ENCODE data around the gene UGT2A3. TPM values are rescaled to one million over a fixed set of nuclear protein-coding genes. Genes with fewer than 3 reads are reported as not detected.
"Not testable (repeated sequence)": the region's sequence is repeated elsewhere in the genome, so short reads cannot be mapped to it uniquely, and the experiment has no call there.

The UGT2A3 gene
- polyA plus RNA-seq, 1 donor from 2014 or later: not detected

- Mint-ChIP-seq H3K36me3 (no peaks in the 10 kb centered on the region), H3K27ac (no peak overlapping the region), H3K27me3 (no peaks in the 10 kb centered on the region), H3K4me1 (no peaks in the 10 kb centered on the region), H3K9me3 (peaks cover 0 to 2% (median 0%) of the 10 kb centered on the region in 3 donors), H3K4me3 (no peak overlapping the region)
These were observed 2.6 kb downstream of the UGT2A3 start for GRCh38 chr4:68948985-68949384.

DNA sequence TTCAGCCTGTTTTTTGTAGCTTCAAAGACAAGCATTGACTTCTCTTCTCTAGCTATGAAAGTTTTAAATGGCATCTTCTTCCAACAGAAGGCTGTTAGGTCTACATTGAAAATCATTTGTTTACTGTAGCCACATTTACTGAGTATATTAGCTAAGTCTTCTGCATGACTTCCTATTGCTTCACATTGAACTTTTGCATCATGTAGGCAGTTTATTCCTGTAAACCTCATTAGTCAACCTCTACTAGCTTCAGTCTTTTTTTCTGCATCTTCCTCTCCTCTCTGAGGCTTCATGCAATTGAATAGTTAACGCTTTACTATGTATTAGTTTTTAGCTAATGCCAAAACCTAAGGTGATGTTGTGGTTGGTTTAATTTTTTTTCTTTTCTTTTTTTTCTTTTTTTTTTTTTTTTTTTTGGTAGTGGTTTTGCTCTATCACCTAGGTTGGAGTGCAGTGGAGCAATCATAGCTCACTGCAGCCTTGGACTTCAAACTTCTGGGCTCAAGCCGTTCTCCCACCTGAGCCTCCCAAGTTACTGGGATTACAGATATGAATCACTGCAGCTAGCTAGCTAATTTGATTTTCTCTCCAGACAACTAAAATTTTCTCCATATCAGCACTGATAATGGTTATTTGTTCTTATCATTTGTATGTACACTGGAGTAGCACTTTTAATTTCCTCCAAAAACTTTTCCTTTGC, 3.4 kb downstream of the UGT2A3 start:
- Mint-ChIP-seq H3K4me3 (no peak overlapping the region), H3K27ac (no peak overlapping the region)

GRCh38 chr4:68929076-68929737, 22.4 kb downstream of the UGT2A3 start:
- no peaks in the 10 kb centered on the region for H3K36me3 Mint-ChIP-seq
- no peaks in the 10 kb centered on the region for H3K27me3 Mint-ChIP-seq
- peaks cover 0 to 17% (median 2%) of the 10 kb centered on the region in 3 donors for H3K9me3 Mint-ChIP-seq
- H3K4me1 Mint-ChIP-seq: no peaks in the 10 kb centered on the region
- H3K27ac Mint-ChIP-seq: no peak overlapping the region
- no peak overlapping the region for H3K4me3 Mint-ChIP-seq

More for the DNA sequence above, 3.4 kb downstream of the UGT2A3 start:
- H3K36me3 Mint-ChIP-seq: no peaks in the 10 kb centered on the region
- H3K27me3 Mint-ChIP-seq: no peaks in the 10 kb centered on the region
- no peaks in the 10 kb centered on the region for H3K4me1 Mint-ChIP-seq
- peaks cover 0 to 2% (median 0%) of the 10 kb centered on the region in 3 donors for H3K9me3 Mint-ChIP-seq

DNA sequence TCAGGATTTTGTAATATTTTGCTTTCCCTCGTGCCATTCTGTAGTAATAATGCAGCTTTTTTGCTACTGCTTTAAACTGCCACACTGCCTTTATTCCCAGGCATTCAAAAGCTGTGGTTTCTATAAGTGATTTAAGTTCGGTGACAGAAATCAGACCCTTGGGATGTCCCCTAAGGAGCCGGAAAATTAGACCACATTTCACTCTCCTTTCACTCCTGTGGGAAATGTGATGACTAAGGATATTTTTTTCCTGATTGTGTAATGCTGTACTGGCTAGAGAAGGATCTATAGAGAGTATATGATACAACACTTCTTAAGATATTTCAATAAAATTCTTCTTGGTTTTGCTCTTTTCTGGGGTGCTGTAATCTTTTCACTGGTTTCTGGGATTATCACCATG, 24.4 kb downstream of the UGT2A3 start:
- H3K27ac Mint-ChIP-seq: no peak overlapping the region
- no peaks in the 10 kb centered on the region for H3K4me1 Mint-ChIP-seq
- peaks cover 0 to 21% (median 2%) of the 10 kb centered on the region in 3 donors for H3K9me3 Mint-ChIP-seq
- no peaks in the 10 kb centered on the region for H3K27me3 Mint-ChIP-seq
- no peaks in the 10 kb centered on the region for H3K36me3 Mint-ChIP-seq
- H3K4me3 Mint-ChIP-seq: no peak overlapping the region

- peaks cover 0 to 30% (median 4%) of the 10 kb centered on the region in 3 donors for H3K9me3 Mint-ChIP-seq
- H3K4me3 Mint-ChIP-seq: peak overlapping the region in 1 of 4 donors; percentile 6
- not testable (repeated sequence) for H3K4me1 Mint-ChIP-seq
These were observed 29.4 kb downstream of the UGT2A3 start for GRCh38 chr4:68922202-68922601.

GRCh38 chr4:68921051-68921450, 30.6 kb downstream of the UGT2A3 start:
- H3K27me3 Mint-ChIP-seq: no peaks in the 10 kb centered on the region
- H3K4me1 Mint-ChIP-seq: no peaks in the 10 kb centered on the region
- peaks cover 0 to 22% (median 1%) of the 10 kb centered on the region in 3 donors for H3K9me3 Mint-ChIP-seq
- no peak overlapping the region for H3K4me3 Mint-ChIP-seq
- no peaks in the 10 kb centered on the region for H3K36me3 Mint-ChIP-seq
- H3K27ac Mint-ChIP-seq: no peak overlapping the region

More at GRCh38 chr4:68922202-68922601, 29.4 kb downstream of the UGT2A3 start:
- not testable (repeated sequence) for H3K36me3 Mint-ChIP-seq, H3K27ac Mint-ChIP-seq, H3K27me3 Mint-ChIP-seq

DNA sequence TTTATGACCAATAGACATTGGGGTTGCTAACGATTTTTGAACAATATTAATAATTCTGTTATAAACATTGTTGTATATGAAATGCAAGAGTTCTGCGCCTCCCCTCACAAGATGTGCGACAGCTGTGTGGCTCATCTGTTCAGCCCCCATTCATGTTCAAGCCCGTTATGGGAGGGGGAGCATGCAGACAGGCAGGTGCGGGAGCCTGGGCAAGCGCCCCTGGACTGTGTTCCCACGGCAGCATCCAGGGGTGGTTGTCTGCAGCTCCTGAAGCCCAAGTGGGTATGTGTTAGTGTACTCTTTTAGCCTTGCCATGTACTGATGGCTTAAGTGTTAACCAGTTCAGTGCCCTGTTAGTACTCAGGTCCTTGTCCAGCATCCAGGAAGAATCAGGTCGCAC, 34.6 kb downstream of the UGT2A3 start:
- H3K27me3 Mint-ChIP-seq: no peaks in the 10 kb centered on the region
- peaks cover 1 to 11% (median 5%) of the 10 kb centered on the region in 3 donors for H3K9me3 Mint-ChIP-seq
- no peak overlapping the region for H3K4me3 Mint-ChIP-seq
- H3K27ac Mint-ChIP-seq: no peak overlapping the region
- H3K4me1 Mint-ChIP-seq: no peaks in the 10 kb centered on the region
- no peaks in the 10 kb centered on the region for H3K36me3 Mint-ChIP-seq

DNA sequence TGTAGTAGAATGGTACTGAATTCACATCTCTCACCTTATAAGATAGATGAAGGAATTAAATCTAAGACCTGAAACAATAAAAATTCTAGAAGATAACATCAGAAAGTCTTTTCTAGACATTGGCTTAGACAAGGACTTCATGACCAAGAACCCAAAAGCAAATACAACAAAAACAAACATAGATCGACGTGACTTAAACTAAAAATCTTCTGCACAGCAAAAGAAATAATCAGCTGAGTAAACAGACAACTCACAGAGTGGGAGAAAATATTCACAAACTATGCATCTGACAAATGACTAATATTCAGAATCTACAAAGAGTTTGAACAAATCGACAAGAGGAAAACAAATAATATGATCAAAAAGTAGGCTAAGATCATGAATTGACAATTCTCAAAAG, 38.8 kb downstream of the UGT2A3 start:
- Mint-ChIP-seq H3K36me3 (no peaks in the 10 kb centered on the region), H3K27ac (no peak overlapping the region), H3K27me3 (no peaks in the 10 kb centered on the region), H3K9me3 (peaks cover 0 to 5% (median 2%) of the 10 kb centered on the region in 3 donors), H3K4me1 (no peaks in the 10 kb centered on the region), H3K4me3 (no peak overlapping the region)

DNA sequence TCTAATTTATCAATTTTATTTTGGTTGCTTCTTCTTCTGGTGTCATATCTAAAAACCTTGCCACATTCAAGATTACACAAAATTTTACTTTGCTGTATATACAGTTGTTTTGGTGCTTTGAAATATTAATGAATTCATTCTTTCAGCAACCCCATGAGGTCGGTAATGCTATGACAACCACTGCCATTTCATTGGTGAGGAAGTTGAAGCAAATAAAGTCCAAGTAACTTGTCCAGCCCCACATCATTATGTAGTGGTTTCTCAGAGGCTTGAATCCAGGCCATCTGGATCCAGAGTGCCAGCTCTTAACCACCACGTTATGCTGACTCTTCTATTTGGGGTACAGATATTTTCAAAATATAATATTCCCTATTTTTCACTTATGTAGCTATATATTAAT, 42.2 kb downstream of the UGT2A3 start:
- peaks cover 0 to 5% (median 2%) of the 10 kb centered on the region in 3 donors for H3K9me3 Mint-ChIP-seq
- no peaks in the 10 kb centered on the region for H3K27me3 Mint-ChIP-seq
- no peaks in the 10 kb centered on the region for H3K36me3 Mint-ChIP-seq
- H3K27ac Mint-ChIP-seq: no peak overlapping the region
- H3K4me1 Mint-ChIP-seq: peaks cover 0 to 1% (median 0%) of the 10 kb centered on the region in 3 donors
- H3K4me3 Mint-ChIP-seq: no peak overlapping the region

DNA sequence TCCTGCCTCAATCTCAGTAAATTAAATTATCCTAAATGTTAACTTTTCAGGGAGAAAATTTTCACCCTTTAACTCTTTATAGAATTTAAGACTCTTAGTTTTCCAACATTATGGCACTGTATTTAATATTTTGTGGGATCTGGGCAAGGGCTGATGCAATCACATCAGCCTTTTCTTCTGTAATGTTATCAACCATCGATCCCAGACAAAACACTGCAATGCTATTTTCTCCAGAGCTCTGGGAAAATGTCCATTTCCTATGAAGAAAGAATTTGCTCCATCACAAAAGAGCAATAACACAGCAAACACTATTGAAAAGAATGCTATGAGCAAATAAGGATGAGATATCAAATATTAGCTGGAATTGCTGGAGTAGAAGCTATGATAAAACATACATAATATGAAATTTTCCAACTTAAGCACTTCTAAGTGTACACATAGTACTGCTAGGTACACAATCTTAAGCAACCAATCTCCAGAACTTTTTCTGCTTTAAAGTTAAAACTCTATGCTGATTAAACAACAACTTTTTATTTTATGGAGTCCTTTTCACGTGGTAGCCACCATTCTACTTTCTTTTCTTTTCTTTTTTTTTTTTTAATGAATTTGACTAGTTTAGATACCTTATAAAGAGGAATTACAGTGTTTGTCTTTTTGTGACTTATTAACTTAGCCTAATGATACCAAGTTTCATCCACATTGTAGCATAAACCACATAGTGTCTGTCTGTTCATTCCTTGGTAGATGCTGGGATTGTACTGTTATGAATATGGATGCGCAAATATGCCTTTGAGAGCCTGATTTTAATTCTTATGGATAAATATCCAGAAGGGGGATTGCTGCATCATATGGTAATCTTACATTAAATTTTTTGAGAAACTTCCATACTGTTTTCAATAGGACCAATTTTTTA, 43.6 kb downstream of the UGT2A3 start:
- Mint-ChIP-seq H3K4me3 (no peak overlapping the region), H3K27ac (no peak overlapping the region), H3K4me1 (peaks cover 0 to 1% (median 0%) of the 10 kb centered on the region in 3 donors), H3K9me3 (peaks cover 0 to 5% (median 2%) of the 10 kb centered on the region in 3 donors), H3K36me3 (no peaks in the 10 kb centered on the region), H3K27me3 (no peaks in the 10 kb centered on the region)

- no peak overlapping the region for H3K4me3 Mint-ChIP-seq
- H3K27ac Mint-ChIP-seq: no peak overlapping the region
- no peaks in the 10 kb centered on the region for H3K36me3 Mint-ChIP-seq
- H3K4me1 Mint-ChIP-seq: peaks cover 0 to 1% (median 0%) of the 10 kb centered on the region in 3 donors
- peaks cover 0 to 2% (median 0%) of the 10 kb centered on the region in 3 donors for H3K9me3 Mint-ChIP-seq
- no peaks in the 10 kb centered on the region for H3K27me3 Mint-ChIP-seq
These were observed 44.4 kb downstream of the UGT2A3 start for GRCh38 chr4:68907245-68907644.

GRCh38 chr4:68906780-68907137, 44.8 kb downstream of the UGT2A3 start:
- H3K4me3 Mint-ChIP-seq: no peak overlapping the region
- no peaks in the 10 kb centered on the region for H3K27me3 Mint-ChIP-seq
- H3K4me1 Mint-ChIP-seq: peaks cover 0 to 1% (median 0%) of the 10 kb centered on the region in 3 donors
- no peak overlapping the region for H3K27ac Mint-ChIP-seq
- peaks cover 0 to 2% (median 0%) of the 10 kb centered on the region in 3 donors for H3K9me3 Mint-ChIP-seq
- no peaks in the 10 kb centered on the region for H3K36me3 Mint-ChIP-seq

DNA sequence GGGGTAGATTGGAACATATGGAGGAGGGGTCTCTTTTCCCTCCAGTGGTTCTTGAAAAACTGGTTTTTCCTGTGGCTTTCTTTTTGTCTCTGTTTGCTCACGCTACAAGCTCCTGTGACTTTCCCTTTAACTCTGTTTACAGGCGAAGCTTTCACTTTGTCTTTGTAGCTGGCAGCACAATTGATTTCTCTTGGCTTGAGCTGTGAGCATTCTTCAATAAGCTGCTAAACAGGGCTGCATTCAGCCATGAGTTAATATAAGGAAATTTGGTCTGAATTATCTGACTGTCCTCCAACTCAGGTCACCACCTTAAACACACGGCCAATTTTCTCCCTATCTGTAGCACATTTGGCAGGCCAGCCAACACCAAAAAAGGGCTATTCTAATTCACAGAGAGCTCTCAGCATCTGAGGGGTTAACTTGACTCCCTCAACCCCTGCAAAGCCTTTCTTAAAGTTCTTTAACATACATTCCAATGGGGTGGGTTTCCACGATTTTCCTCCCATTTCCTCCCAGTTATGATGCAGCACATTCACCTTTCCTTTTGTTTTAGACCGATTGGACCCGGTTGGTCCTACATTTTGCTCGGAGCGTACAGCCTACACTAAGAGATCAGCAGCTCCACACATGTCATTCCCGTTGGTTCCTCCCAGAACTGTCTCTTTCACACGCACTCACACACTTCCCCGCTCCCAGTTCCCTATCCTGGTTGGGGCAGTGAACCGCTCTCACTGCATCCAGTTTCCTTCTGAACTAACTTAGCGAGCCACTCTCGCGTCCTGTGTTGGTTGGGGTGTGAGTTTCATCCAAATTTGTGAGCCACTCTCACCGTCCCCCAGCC, 45.4 kb downstream of the UGT2A3 start:
- H3K4me3 Mint-ChIP-seq: no peak overlapping the region
- H3K4me1 Mint-ChIP-seq: peaks cover 0 to 1% (median 0%) of the 10 kb centered on the region in 3 donors
- H3K27me3 Mint-ChIP-seq: no peaks in the 10 kb centered on the region
- no peaks in the 10 kb centered on the region for H3K36me3 Mint-ChIP-seq
- no peak overlapping the region for H3K27ac Mint-ChIP-seq
- peaks cover 0 to 2% (median 0%) of the 10 kb centered on the region in 3 donors for H3K9me3 Mint-ChIP-seq

GRCh38 chr4:68905598-68905938, 46.0 kb downstream of the UGT2A3 start:
- Mint-ChIP-seq H3K4me3 (no peak overlapping the region), H3K9me3 (peaks cover 0 to 2% (median 0%) of the 10 kb centered on the region in 3 donors), H3K36me3 (no peaks in the 10 kb centered on the region), H3K27me3 (no peaks in the 10 kb centered on the region), H3K4me1 (peaks cover 0 to 1% (median 0%) of the 10 kb centered on the region in 3 donors), H3K27ac (no peak overlapping the region)
